Keratinocyte (primary cell): Measurements from ENCODE around the gene MYBPHL. TPM values are rescaled to one million over a fixed set of nuclear protein-coding genes. Genes with fewer than 3 reads are reported as not detected.

Experiments
- DNase-seq: peaks from one replicate; pipeline ENCODE4 v3.0.0-alpha.2; 2011; ENCODE audit warnings: low read depth, missing footprints, low spot score
- FAIRE-seq: peaks from 2 replicates; lab custom pipeline; 2011; peaks lifted over from hg19 to GRCh38; lab: Jason Lieb, UNC
- H2AFZ ChIP-seq: 2 replicates; pipeline ENCODE4 v1.6.0; 2012; ENCODE audit warnings: low read length, control low read depth, inconsistent platforms; ENCODE audit not compliant: control insufficient read depth
- H3K27ac ChIP-seq: 2 replicates; pipeline ENCODE4 v1.5.1; 2011; ENCODE audit warnings: low read length; ENCODE audit not compliant: control insufficient read depth, insufficient read depth
- H3K27me3 ChIP-seq: 3 replicates; pipeline ENCODE4 v1.6.0; 2011; ENCODE audit warnings: low read length; ENCODE audit not compliant: control insufficient read depth, insufficient read depth; ENCODE audit errors: extremely low read depth
- H3K36me3 ChIP-seq, 2 experiments: 2 replicates in 1 of 2; 3 replicates in 1 of 2; pipeline ENCODE4 v1.5.1; 2011; ENCODE audit warnings: low read length in 2 of 2, mild to moderate bottlenecking in 1 of 2; ENCODE audit not compliant: control insufficient read depth in 2 of 2, insufficient read depth in 2 of 2; ENCODE audit errors: extremely low read depth in 1 of 2
- H3K4me1 ChIP-seq: 3 replicates; pipeline ENCODE4 v1.5.1; 2011; ENCODE audit warnings: low read length; ENCODE audit not compliant: control insufficient read depth, insufficient read depth; ENCODE audit errors: extremely low read depth
- H3K4me2 ChIP-seq: 3 replicates; pipeline ENCODE4 v1.6.0; 2011; ENCODE audit warnings: low read depth, low read length; ENCODE audit not compliant: control insufficient read depth, insufficient read depth; ENCODE audit errors: extremely low read depth
- H3K4me3 ChIP-seq, 3 experiments: fragments of 200-600 bp in 1 of 3; sonication (generic) in 1 of 3; 2 replicates in 2 of 3; 3 replicates in 1 of 3; pipeline ENCODE4 v1.5.1; 2011 to 2016; ENCODE audit warnings: low read length in 3 of 3, mild to moderate bottlenecking in 3 of 3, control low read depth in 2 of 3, inconsistent platforms in 1 of 3, low read depth in 1 of 3, mixed read lengths in 1 of 3, mixed run types in 1 of 3, moderate library complexity in 1 of 3; ENCODE audit not compliant: control insufficient read depth in 2 of 3, insufficient read depth in 2 of 3; ENCODE audit errors: extremely low read depth in 1 of 3
- H3K79me2 ChIP-seq: 2 replicates; pipeline ENCODE4 v1.6.0; 2012; ENCODE audit warnings: low read length; ENCODE audit not compliant: control insufficient read depth, insufficient read depth
- H3K9ac ChIP-seq: 3 replicates; pipeline ENCODE4 v1.6.0; 2011; ENCODE audit warnings: low read length; ENCODE audit not compliant: control insufficient read depth, insufficient read depth; ENCODE audit errors: extremely low read depth
- H3K9me1 ChIP-seq: 3 replicates; pipeline ENCODE4 v1.6.0; 2011; ENCODE audit warnings: low read length; ENCODE audit not compliant: control insufficient read depth, insufficient read depth; ENCODE audit errors: extremely low read depth
- H3K9me3 ChIP-seq: 2 replicates; pipeline ENCODE4 v1.5.1; 2012; ENCODE audit warnings: low read depth, low read length; ENCODE audit not compliant: control insufficient read depth
- H4K20me1 ChIP-seq: 3 replicates; pipeline ENCODE4 v1.6.0; 2011; ENCODE audit warnings: low read length; ENCODE audit not compliant: control insufficient read depth, insufficient read depth; ENCODE audit errors: extremely low read depth
- CTCF ChIP-seq, 3 experiments: IDR thresholded peaks in 1 of 3; conservative IDR thresholded peaks in 1 of 3; optimal IDR thresholded peaks in 1 of 3; 2 replicates in 2 of 3; 3 replicates in 1 of 3; pipeline versions ENCODE3 to v1.5.1; 2011; ENCODE audit warnings: low read length in 3 of 3, mild to moderate bottlenecking in 3 of 3, moderate library complexity in 2 of 3, control low read depth in 1 of 3, inconsistent platforms in 1 of 3; ENCODE audit not compliant: insufficient read depth in 2 of 3; ENCODE audit errors: extremely low read depth in 1 of 3
- EZH2 ChIP-seq: IDR thresholded peaks from one replicate; pipeline ENCODE4 v1.6.1; 2012; ENCODE audit warnings: inconsistent platforms, mild to moderate bottlenecking, low read length, moderate library complexity
- dilution Hi-C: fragments of 300-500 bp; cut with MboI; formaldehyde crosslinking; loops from one replicate; pipeline ENCODE4 v1.7.0; 2020; ENCODE audit warnings: low sequenced_read_pairs; ENCODE audit not compliant: extremely low pct_ligation_motif_present
- polyA plus RNA-seq, 5 experiments: library from polyadenylated mRNA; depleted of rRNA in 3 of 5; stranded (reverse) in 3 of 5; stranded (forward) in 1 of 5; unstranded in 1 of 5; fragments of >200 nt; gene quantifications; 1 replicate in 1 of 5; 2 replicates in 3 of 5; 3 replicates in 1 of 5; pipeline versions ENCODE4 v1.2.1 to v1.2.3, GENCODE V29; 2011 to 2012; ENCODE audit warnings: missing spikeins in 2 of 5, low read depth in 1 of 5, low replicate concordance in 1 of 5

Gene MYBPHL
- polyA plus RNA-seq, 1 donor (not counting 4 experiments of a cell fraction or from before 2014, with no cell fraction given): 1.1 TPM

- Histone ChIP-seq H3K79me2 (peaks cover 18% of the 10 kb centered on the region), H3K9me3 (no peaks in the 10 kb centered on the region), H3K27ac (no peak overlapping the region), H4K20me1 (no peaks in the 10 kb centered on the region), H3K9me1 (no peaks in the 10 kb centered on the region), H3K9ac (no peak overlapping the region), H3K4me3 (no peak overlapping the region), H3K27me3 (no peaks in the 10 kb centered on the region), H3K36me3 (peaks cover 4 to 12% of the 10 kb centered on the region in 2 experiments), H3K4me2 (no peak overlapping the region), H2AFZ (no peak overlapping the region), H3K4me1 (peaks cover 8% of the 10 kb centered on the region)
- TF ChIP-seq CTCF (optimal IDR thresholded peaks at IDR 0.05 in 1 of 3, IDR thresholded peaks at IDR 0.05 in 1 of 3, conservative IDR thresholded peaks at IDR 0.05 in 1 of 3; ENCODE audit: extremely low read depth in 1 of 3, insufficient read depth in 2 of 3, low read length in 3 of 3) (no peak), EZH2 (no peak)
- dilution Hi-C loops: no loop called here
- DNase-seq (no peak), FAIRE-seq (no peak)
Measured at GRCh38 chr1:109247401-109248365, 59.1 kb downstream of the MYBPHL start.

- Histone ChIP-seq H3K9me1 (no peaks in the 10 kb centered on the region), H4K20me1 (no peaks in the 10 kb centered on the region), H3K4me1 (peaks cover 10% of the 10 kb centered on the region), H3K4me3 (no peak overlapping the region), H2AFZ (no peak overlapping the region), H3K4me2 (no peak overlapping the region), H3K27me3 (no peaks in the 10 kb centered on the region), H3K9me3 (no peaks in the 10 kb centered on the region), H3K79me2 (peaks cover 8% of the 10 kb centered on the region), H3K27ac (no peak overlapping the region), H3K9ac (no peak overlapping the region), H3K36me3 (peaks cover 1 to 5% of the 10 kb centered on the region in 2 experiments)
- DNase-seq (no peak), FAIRE-seq (no peak)
- dilution Hi-C loops: no loop called here
- TF ChIP-seq CTCF (optimal IDR thresholded peaks at IDR 0.05 in 1 of 3, IDR thresholded peaks at IDR 0.05 in 1 of 3, conservative IDR thresholded peaks at IDR 0.05 in 1 of 3; ENCODE audit: extremely low read depth in 1 of 3, insufficient read depth in 2 of 3, low read length in 3 of 3): no peak
- TF ChIP-seq EZH2: no peak
Measured at GRCh38 chr1:109246141-109246551, 60.7 kb downstream of the MYBPHL start.
